ENCODE measurements around the gene TEKT2.

TEKT2 gene

GRCh38 chr1:36087233-36088123 lies 3.6 kb downstream of the TEKT2 start:
- no peak for DNase-seq (ENCODE audit: low read depth)

GRCh38 chr1:36088265-36088576 lies 4.3 kb downstream of the TEKT2 start:
- DNase-seq (ENCODE audit: low read depth) = no peak

- peak; percentile 84 for DNase-seq (ENCODE audit: low read depth)
These were observed 4.9 kb downstream of the TEKT2 start, which contains the start of gene ADPRS for GRCh38 chr1:36088577-36089392. TSS of gene ADPRS (plus strand) at chr1:36088892. CDS start at chr1:36088905, 13 bp downstream.

- DNase-seq (ENCODE audit: low read depth) = no peak
These were observed 5.7 kb downstream of the TEKT2 start for GRCh38 chr1:36089393-36090121.

GRCh38 chr1:36091141-36091540 lies 7.2 kb downstream of the TEKT2 start:
- DNase-seq (ENCODE audit: low read depth) = no peak

- DNase-seq (ENCODE audit: low read depth) = no peak
These were observed 7.8 kb downstream of the TEKT2 start for GRCh38 chr1:36091698-36092097.

- DNase-seq (ENCODE audit: low read depth) = no peak
These were observed 8.4 kb downstream of the TEKT2 start for GRCh38 chr1:36092166-36092797.

GRCh38 chr1:36092798-36093185 lies 8.9 kb downstream of the TEKT2 start:
- DNase-seq (ENCODE audit: low read depth) = no peak

- no peak for DNase-seq (ENCODE audit: low read depth)
These were observed 9.3 kb downstream of the TEKT2 start for GRCh38 chr1:36093226-36093625.

- DNase-seq (ENCODE audit: low read depth) = no peak
These were observed 10.0 kb downstream of the TEKT2 start for GRCh38 chr1:36093929-36094328.

- DNase-seq (ENCODE audit: low read depth) = no peak
These were observed 10.7 kb downstream of the TEKT2 start for GRCh38 chr1:36094621-36095061.

- no peak for DNase-seq (ENCODE audit: low read depth)
These were observed 12.0 kb downstream of the TEKT2 start for GRCh38 chr1:36095760-36096405.

- DNase-seq (ENCODE audit: low read depth) = no peak
These were observed 12.9 kb downstream of the TEKT2 start for GRCh38 chr1:36096500-36097432.

GRCh38 chr1:36097693-36098585 lies 14.0 kb downstream of the TEKT2 start:
- DNase-seq (ENCODE audit: low read depth) = no peak

- DNase-seq (ENCODE audit: low read depth) = no peak
These were observed 14.9 kb downstream of the TEKT2 start for GRCh38 chr1:36098650-36099365.

GRCh38 chr1:36099681-36100341 lies 15.9 kb downstream of the TEKT2 start:
- DNase-seq (ENCODE audit: low read depth) = peak; percentile 71

GRCh38 chr1:36100376-36100775 lies 16.5 kb downstream of the TEKT2 start:
- DNase-seq (ENCODE audit: low read depth) = no peak

GRCh38 chr1:36101546-36101945 lies 17.7 kb downstream of the TEKT2 start:
- DNase-seq (ENCODE audit: low read depth) = no peak

Data from activated T-cell treated with anti-CD3 and anti-CD28 coated beads for 1 hour (primary cell).